GM23248 (cell line): ENCODE data around the gene TIGD6.

Experiments
- EZH2 ChIP-seq: fragments of 200-600 bp; sonication (generic); IDR thresholded peaks from 2 replicates; pipeline ENCODE4 v1.6.1; 2018; ENCODE audit warnings: antibody characterized with exemption, mild to moderate bottlenecking; ENCODE audit not compliant: insufficient read depth, poor library complexity, severe bottlenecking
- EZH2phosphoT487 ChIP-seq: fragments of 200-600 bp; sonication (generic); IDR thresholded peaks from 2 replicates; pipeline ENCODE4 v1.6.1; 2018; ENCODE audit warnings: antibody characterized with exemption, moderate library complexity, mild to moderate bottlenecking, low read depth; ENCODE audit not compliant: insufficient read depth

GRCh38 chr5:150044329-150044681 lies 43.9 kb upstream of the TIGD6 start:
- TF ChIP-seq EZH2: no peak
- no peak for TF ChIP-seq EZH2phosphoT487
